ENCODE results near the gene SEMA5B. TPM values are rescaled to one million over a fixed set of nuclear protein-coding genes. Genes with fewer than 3 reads are reported as not detected.
A peak's percentile ranks its signal among the peaks of the same experiment; 100 is the strongest.

Gene SEMA5B
- total and polyA plus RNA-seq, 2 experiments from 2014 or later = 8.0 to 26.8 TPM

GRCh38 chr3:123036352-123037014 is 8.9 kb upstream of the SEMA5B start:
- Histone ChIP-seq H3K4me3 (no peak overlapping the region), H3K36me3 (ENCODE audit: insufficient read depth) (no peaks in the 10 kb centered on the region), H3K27ac (ENCODE audit: low read depth) (no peak overlapping the region), H2AFZ (no peak overlapping the region), H4K20me1 (replicated peaks; ENCODE audit: insufficient read depth) (no peaks in the 10 kb centered on the region), H3K79me2 (replicated peaks; ENCODE audit: insufficient read depth) (no peaks in the 10 kb centered on the region), H3K4me1 (ENCODE audit: insufficient read depth) (no peaks in the 10 kb centered on the region), H3K27me3 (ENCODE audit: insufficient read depth) (no peaks in the 10 kb centered on the region), H3K9me2 (ENCODE audit: insufficient read depth) (no peaks in the 10 kb centered on the region), H3F3A (replicated peaks; ENCODE audit: low read depth) (no peaks in the 10 kb centered on the region), H3K4me2 (no peak overlapping the region)
- H3K4me1 Mint-ChIP-seq = peaks cover 6% of the 10 kb centered on the region; the same call in 2 of the 3 replicates
- H3K9me3 Mint-ChIP-seq = no peaks in the 10 kb centered on the region
- no peak for ATAC-seq
- DNase-seq (ENCODE audit: low spot score) = no peak
- H3K36me3 Mint-ChIP-seq (ENCODE audit: low read depth) = no peaks in the 10 kb centered on the region
- peak in 1 of 2 experiments; percentile 40; a peak in 2 of 4 replicates for TF ChIP-seq CTCF (conservative IDR thresholded peaks at IDR 0.05; ENCODE audit: low read depth in 2 of 2)
- no peak for TF ChIP-seq NANOG (IDR thresholded peaks at IDR 0.05; ENCODE audit: borderline replicate concordance)
- TF ChIP-seq STAT1 (IDR thresholded peaks at IDR 0.05; ENCODE audit: unreplicated experiment) = no peak
- TF ChIP-seq REST (IDR thresholded peaks at IDR 0.05; ENCODE audit: unreplicated experiment) = no peak
- no peak overlapping the region for H3K27ac Mint-ChIP-seq
- no peaks in the 10 kb centered on the region for H3K27me3 Mint-ChIP-seq (ENCODE audit: insufficient read depth, low read depth, poor library complexity)
- no peak overlapping the region for H3K4me3 Mint-ChIP-seq

- Mint-ChIP-seq H3K36me3 (ENCODE audit: low read depth) (no peaks in the 10 kb centered on the region), H3K4me1 (peaks cover 6% of the 10 kb centered on the region; the same call in 2 of the 3 replicates), H3K27ac (no peak overlapping the region), H3K9me3 (no peaks in the 10 kb centered on the region), H3K4me3 (no peak overlapping the region), H3K27me3 (ENCODE audit: insufficient read depth, low read depth, poor library complexity) (no peaks in the 10 kb centered on the region)
- no peak for DNase-seq (ENCODE audit: low spot score)
- ATAC-seq = no peak
- Histone ChIP-seq H2AFZ (no peak overlapping the region), H3K36me3 (ENCODE audit: insufficient read depth) (no peaks in the 10 kb centered on the region), H3K27ac (ENCODE audit: low read depth) (no peak overlapping the region), H3K4me3 (no peak overlapping the region), H4K20me1 (replicated peaks; ENCODE audit: insufficient read depth) (no peaks in the 10 kb centered on the region), H3F3A (replicated peaks; ENCODE audit: low read depth) (peaks cover 2% of the 10 kb centered on the region; the same call in 1 of the 2 replicates), H3K27me3 (ENCODE audit: insufficient read depth) (peaks cover 10% of the 10 kb centered on the region), H3K4me2 (no peak overlapping the region), H3K79me2 (replicated peaks; ENCODE audit: insufficient read depth) (no peaks in the 10 kb centered on the region), H3K4me1 (ENCODE audit: insufficient read depth) (0 out of 2 replicates have a peak, but pooled peaks cover 1% of the 10 kb centered on the region), H3K9me2 (ENCODE audit: insufficient read depth) (no peaks in the 10 kb centered on the region)
- TF ChIP-seq CTCF (conservative IDR thresholded peaks at IDR 0.05; ENCODE audit: low read depth in 2 of 2) (no peak), JUNB (IDR thresholded peaks at IDR 0.05; ENCODE audit: unreplicated experiment) (no peak), ZNF331 (CRISPR knock-in tag; IDR thresholded peaks at IDR 0.05; ENCODE audit: low read depth) (no peak), ZNF114 (CRISPR knock-in tag; IDR thresholded peaks at IDR 0.05) (no peak), CREB1 (CRISPR knock-in tag; IDR thresholded peaks at IDR 0.05; ENCODE audit: low read depth) (no peak), EZH2phosphoT487 (IDR thresholded peaks at IDR 0.05; ENCODE audit: unreplicated experiment) (no peak), NANOG (IDR thresholded peaks at IDR 0.05; ENCODE audit: borderline replicate concordance) (no peak), EZH2 (IDR thresholded peaks at IDR 0.05; ENCODE audit: low read depth, unreplicated experiment) (no peak)
Observed at GRCh38 chr3:123034996-123035395, 7.4 kb upstream of the SEMA5B start.
